Retinal pigment epithelial cell (primary cell): ENCODE data around the gene GNG14.

Experiments
- DNase-seq: peaks from one replicate; pipeline ENCODE4 v3.0.0-alpha.2; 2010; ENCODE audit warnings: low read depth
- H3K4me3 ChIP-seq: 2 replicates; pipeline ENCODE4 v1.5.1; 2011; ENCODE audit warnings: mild to moderate bottlenecking, low read length, control low read depth, moderate library complexity
- CTCF ChIP-seq: conservative IDR thresholded peaks from 2 replicates; pipeline ENCODE4 v1.5.1; 2011; ENCODE audit warnings: low read depth, low read length, control low read depth, inconsistent platforms

GNG14 gene

GRCh38 chr19:12726988-12727316 is 39.2 kb downstream of the GNG14 start:
- no peak for TF ChIP-seq CTCF
- H3K4me3 ChIP-seq = no peak overlapping the region
- DNase-seq = no peak

- DNase-seq = no peak
- no peak overlapping the region for H3K4me3 ChIP-seq
- no peak for TF ChIP-seq CTCF
Measured at GRCh38 chr19:12727745-12728433, 40.1 kb downstream of the GNG14 start.

- DNase-seq = no peak
- no peak overlapping the region for H3K4me3 ChIP-seq
- no peak for TF ChIP-seq CTCF
Measured at GRCh38 chr19:12730064-12730463, 42.3 kb downstream of the GNG14 start.

GRCh38 chr19:12731337-12731736 is 43.5 kb downstream of the GNG14 start:
- no peak overlapping the region for H3K4me3 ChIP-seq
- no peak for TF ChIP-seq CTCF
- DNase-seq = no peak

- no peak for DNase-seq
- peak overlapping the region; percentile 69 for H3K4me3 ChIP-seq
- peak; percentile 45 for TF ChIP-seq CTCF
Measured at GRCh38 chr19:12733369-12734214, 45.8 kb downstream of the GNG14 start.

- H3K4me3 ChIP-seq = peak within 1 kb of the TSS; percentile 96
- peak; percentile 100 for DNase-seq
- no peak for TF ChIP-seq CTCF
Measured at GRCh38 chr19:12736995-12737834, 49.4 kb downstream of the GNG14 start, which contains the start of gene GET3. TSS of gene GET3 (plus strand) at chr19:12737497. CDS start at chr19:12737506, 9 bp downstream.
